ENCODE measurements around the gene PODXL. TPM values are rescaled to one million over a fixed set of nuclear protein-coding genes. Genes with fewer than 3 reads are reported as not detected.

PODXL gene
- total RNA-seq, 1 experiment from 2014 or later = 37.5 TPM

- no peaks in the 10 kb centered on the region for H3K9me3 ChIP-seq (ENCODE audit: control insufficient read depth in 1 of 2, insufficient read depth in 1 of 2, low read depth in 1 of 2, low read length in 2 of 2)
- ChIA-PET CTCF (no interaction called here), POLR2A (no interaction called here), RAD21 (ENCODE audit: low non-redundant PET in 1 of 2, low total read pairs in 2 of 2, uncharacterized antibody in 2 of 2, unreplicated experiment in 2 of 2) (no interaction called here)
- no peak for TF ChIP-seq REST (IDR thresholded peaks at IDR 0.05; ENCODE audit: low read depth)
- TF ChIP-seq ZNF274 (IDR thresholded peaks at IDR 0.05; ENCODE audit: low read depth, low read length) = no peak
- TF ChIP-seq CTCF (IDR thresholded peaks at IDR 0.05 in 2 of 3, conservative IDR thresholded peaks at IDR 0.05 in 1 of 3; ENCODE audit: borderline replicate concordance in 1 of 3, insufficient read depth in 1 of 3, low read depth in 2 of 3, low read length in 2 of 3) = no peak
- TF ChIP-seq ZBTB33 (IDR thresholded peaks at IDR 0.05; ENCODE audit: extremely low read depth, insufficient replicate concordance, low read length) = no peak
- no peak for TF ChIP-seq RAD21 (IDR thresholded peaks at IDR 0.05; ENCODE audit: low read depth)
- no peak for TF ChIP-seq ATF3 (IDR thresholded peaks at IDR 0.05)
- TF ChIP-seq SIN3A (IDR thresholded peaks at IDR 0.05; ENCODE audit: low read depth) = no peak
- TF ChIP-seq YY1 (IDR thresholded peaks at IDR 0.05; ENCODE audit: extremely low read depth, insufficient replicate concordance, low read depth, low read length) = no peak
- no peak for TF ChIP-seq TCF7L2 (IDR thresholded peaks at IDR 0.05; ENCODE audit: borderline replicate concordance, extremely low read depth, insufficient read depth, insufficient read length)
- TF ChIP-seq EGR1 (IDR thresholded peaks at IDR 0.05; ENCODE audit: low read depth) = no peak
- TF ChIP-seq SRF (IDR thresholded peaks at IDR 0.05; ENCODE audit: low read depth) = no peak
- TF ChIP-seq EZH2phosphoT487 (IDR thresholded peaks at IDR 0.05; ENCODE audit: borderline replicate concordance) = no peak
- TF ChIP-seq MAX (IDR thresholded peaks at IDR 0.05) = no peak
- TF ChIP-seq ZFX (IDR thresholded peaks at IDR 0.05) = no peak
- H4K20me1 ChIP-seq (ENCODE audit: insufficient read depth) = peaks cover 6% of the 10 kb centered on the region; the same call in 1 of the 2 replicates
- H3K4me1 ChIP-seq (ENCODE audit: control insufficient read depth in 1 of 2, insufficient read depth in 2 of 2, low read length in 2 of 2) = no peaks in the 10 kb centered on the region
- no peak overlapping the region for H3K4me2 ChIP-seq (ENCODE audit: low read length)
- no peaks in the 10 kb centered on the region for H3K9me2 ChIP-seq (ENCODE audit: insufficient read depth)
- H3K4me3 ChIP-seq (replicated peaks in 1 of 2; ENCODE audit: low read depth in 1 of 2, low read length in 2 of 2) = no peak overlapping the region
- peaks cover 23 to 24% of the 10 kb centered on the region in 2 experiments; a peak in 3 of 4 replicates for H3K36me3 ChIP-seq (ENCODE audit: control insufficient read depth in 1 of 2, insufficient read depth in 2 of 2, low read length in 2 of 2)
- DNase-seq (ENCODE audit: low read depth, low spot score) = no peak
- BruUV-seq (replicated peaks) = no TSS peak
- no peak overlapping the region for H2AFZ ChIP-seq (ENCODE audit: low read depth, low read length, poor library complexity, severe bottlenecking)
- no peak overlapping the region for H3K27ac ChIP-seq (ENCODE audit: low read depth, low read length)
- intact Hi-C loops (cut with micrococcal nuclease) = no loop called here
- no peaks in the 10 kb centered on the region for H3K27me3 ChIP-seq (ENCODE audit: insufficient read depth, low read length)
- no peak for ATAC-seq
- no peak overlapping the region for H3K9ac ChIP-seq (ENCODE audit: low read length)
- H3K79me2 ChIP-seq (ENCODE audit: insufficient read depth, low read length) = no peaks in the 10 kb centered on the region
Measured at GRCh38 chr7:131466735-131467365, 89.6 kb downstream of the PODXL start.

Data from HCT116 (cell line).